GM12873 (cell line): ENCODE data around the gene SKAP1.

ENCODE experiments used
- CTCF ChIP-seq: IDR thresholded peaks from 2 replicates; pipeline ENCODE4 v1.5.1; 2012; ENCODE audit warnings: low read depth, mild to moderate bottlenecking, moderate library complexity, low read length, control low read depth; ENCODE audit not compliant: insufficient read depth; ENCODE audit errors: missing control alignments

The SKAP1 gene

GRCh38 chr17:48426019-48426665 is 3.9 kb downstream of the SKAP1 start:
- TF ChIP-seq CTCF, result no peak

- TF ChIP-seq CTCF, result no peak
These were observed 9.2 kb downstream of the SKAP1 start for GRCh38 chr17:48420823-48421222.

- no peak for TF ChIP-seq CTCF
These were observed 13.0 kb downstream of the SKAP1 start for GRCh38 chr17:48416971-48417370.

- no peak for TF ChIP-seq CTCF
These were observed 16.2 kb downstream of the SKAP1 start for GRCh38 chr17:48413613-48414405.

GRCh38 chr17:48412841-48413240 is 17.2 kb downstream of the SKAP1 start:
- TF ChIP-seq CTCF, result no peak

- TF ChIP-seq CTCF, result no peak
These were observed 20.4 kb downstream of the SKAP1 start for GRCh38 chr17:48409607-48410006.

- no peak for TF ChIP-seq CTCF
These were observed 23.0 kb downstream of the SKAP1 start for GRCh38 chr17:48406936-48407567.
